ENCODE measurements around the gene ZMIZ1. TPM values are rescaled to one million over a fixed set of nuclear protein-coding genes. Genes with fewer than 3 reads are reported as not detected.

ZMIZ1 gene
- polyA plus RNA-seq, 5 donors = 53.2 to 82.1 (median 76.1) TPM

GRCh38 chr10:79256264-79256806 is 187.6 kb downstream of the ZMIZ1 start:
- no peak for DNase-seq

- DNase-seq = no peak
These were observed 190.1 kb downstream of the ZMIZ1 start for GRCh38 chr10:79258894-79259293.

- no peak for DNase-seq
These were observed 191.1 kb downstream of the ZMIZ1 start for GRCh38 chr10:79259834-79260233.

GRCh38 chr10:79260811-79261740 is 192.3 kb downstream of the ZMIZ1 start:
- DNase-seq = no peak

- no peak for DNase-seq
These were observed 193.4 kb downstream of the ZMIZ1 start for GRCh38 chr10:79262131-79262530.

GRCh38 chr10:79262959-79263746 is 194.4 kb downstream of the ZMIZ1 start:
- no peak for DNase-seq

GRCh38 chr10:79263939-79264338 is 195.2 kb downstream of the ZMIZ1 start:
- no peak for DNase-seq

- DNase-seq = no peak
These were observed 196.2 kb downstream of the ZMIZ1 start for GRCh38 chr10:79264942-79265341.

GRCh38 chr10:79266084-79266483 is 197.3 kb downstream of the ZMIZ1 start:
- DNase-seq = no peak

- DNase-seq = no peak
These were observed 198.0 kb downstream of the ZMIZ1 start for GRCh38 chr10:79266543-79267312.

- DNase-seq = no peak
These were observed 198.7 kb downstream of the ZMIZ1 start for GRCh38 chr10:79267499-79267898.

GRCh38 chr10:79268161-79268601 is 199.4 kb downstream of the ZMIZ1 start:
- DNase-seq = no peak

- no peak for DNase-seq
These were observed 200.0 kb downstream of the ZMIZ1 start for GRCh38 chr10:79268742-79269141.

- DNase-seq = no peak
These were observed 200.7 kb downstream of the ZMIZ1 start for GRCh38 chr10:79269443-79269842.

- DNase-seq = no peak
These were observed 201.2 kb downstream of the ZMIZ1 start for GRCh38 chr10:79269969-79270368.

GRCh38 chr10:79270466-79271246 is 201.9 kb downstream of the ZMIZ1 start:
- DNase-seq = no peak

GRCh38 chr10:79272353-79272752 is 203.6 kb downstream of the ZMIZ1 start:
- DNase-seq = no peak

- peak; percentile 34 to 51 for DNase-seq
These were observed 204.8 kb downstream of the ZMIZ1 start for GRCh38 chr10:79273604-79274003.

GRCh38 chr10:79274279-79275104 is 205.7 kb downstream of the ZMIZ1 start:
- peak; percentile 33 to 36 for DNase-seq

- DNase-seq = no peak
These were observed 206.3 kb downstream of the ZMIZ1 start for GRCh38 chr10:79275105-79275430.

Measured in right lung (tissue), 5 donors.